HUES48 (cell line): ENCODE data around the gene EPHA1.

ENCODE experiments used
- H3K27ac ChIP-seq: one replicate; pipeline ENCODE4 v1.7.0; 2013; ENCODE audit warnings: low read depth, low read length, inconsistent platforms
- H3K27me3 ChIP-seq: 2 replicates; pipeline ENCODE4 v1.6.1; 2013; ENCODE audit warnings: mild to moderate bottlenecking, low read length; ENCODE audit not compliant: control insufficient read depth, insufficient read depth
- H3K36me3 ChIP-seq: 2 replicates; pipeline ENCODE4 v1.6.1; 2013; ENCODE audit warnings: low read length; ENCODE audit not compliant: control insufficient read depth, insufficient read depth
- H3K4me1 ChIP-seq: 2 replicates; pipeline ENCODE4 v1.6.1; 2013; ENCODE audit warnings: mild to moderate bottlenecking, low read length; ENCODE audit not compliant: control insufficient read depth, insufficient read depth
- H3K4me3 ChIP-seq: 2 replicates; pipeline ENCODE4 v1.5.1; 2013; ENCODE audit warnings: mild to moderate bottlenecking, low read depth, low read length
- H3K9ac ChIP-seq: 2 replicates; pipeline ENCODE4 v1.6.1; 2013; ENCODE audit warnings: mild to moderate bottlenecking, low read depth, low read length, moderate library complexity
- H3K9me3 ChIP-seq: 2 replicates; pipeline ENCODE4 v1.6.1; 2013; ENCODE audit warnings: low read length; ENCODE audit not compliant: control insufficient read depth, insufficient read depth

EPHA1 gene

DNA sequence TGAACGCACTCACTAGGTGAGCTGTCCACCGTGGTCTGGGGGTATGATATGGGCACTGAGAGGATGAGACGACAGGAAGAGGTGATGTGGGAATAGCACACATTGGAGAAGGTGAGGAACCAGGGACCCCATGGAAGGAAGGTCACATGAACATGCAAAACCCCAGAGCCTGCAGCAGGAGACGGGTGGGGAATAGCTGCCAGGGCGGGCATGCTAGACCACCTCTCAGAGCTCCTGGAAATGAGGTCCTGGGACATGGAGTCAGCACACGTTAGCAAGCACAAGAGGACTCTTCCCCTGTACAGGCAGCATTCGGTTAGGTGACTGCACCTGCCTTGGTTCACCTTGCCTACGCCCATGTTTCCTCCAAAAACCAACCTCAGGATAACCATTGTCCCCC, 54.3 kb downstream of the EPHA1 start:
- H3K9ac ChIP-seq, result no peak overlapping the region
- H3K9me3 ChIP-seq, result no peaks in the 10 kb centered on the region
- H3K27me3 ChIP-seq, result no peaks in the 10 kb centered on the region
- no peaks in the 10 kb centered on the region; the same call in 1 of the 2 replicates for H3K4me1 ChIP-seq
- H3K4me3 ChIP-seq, result no peak overlapping the region
- peaks cover 35% of the 10 kb centered on the region for H3K36me3 ChIP-seq
- H3K27ac ChIP-seq, result no peak overlapping the region

GRCh38 chr7:143352531-143353002, 56.1 kb downstream of the EPHA1 start:
- Histone ChIP-seq H3K27me3 (no peaks in the 10 kb centered on the region), H3K27ac (peak overlapping the region; percentile 35), H3K4me3 (no peak overlapping the region), H3K9me3 (no peaks in the 10 kb centered on the region), H3K36me3 (peaks cover 17% of the 10 kb centered on the region), H3K9ac (no peak overlapping the region), H3K4me1 (no peaks in the 10 kb centered on the region; the same call in 1 of the 2 replicates)

- Histone ChIP-seq H3K36me3 (peaks cover 10% of the 10 kb centered on the region), H3K9me3 (no peaks in the 10 kb centered on the region), H3K27ac (no peak overlapping the region), H3K4me3 (no peak overlapping the region), H3K4me1 (no peaks in the 10 kb centered on the region; the same call in 1 of the 2 replicates), H3K27me3 (peaks cover 5% of the 10 kb centered on the region), H3K9ac (no peak overlapping the region)
These were observed 57.1 kb downstream of the EPHA1 start for GRCh38 chr7:143351574-143351973.

DNA sequence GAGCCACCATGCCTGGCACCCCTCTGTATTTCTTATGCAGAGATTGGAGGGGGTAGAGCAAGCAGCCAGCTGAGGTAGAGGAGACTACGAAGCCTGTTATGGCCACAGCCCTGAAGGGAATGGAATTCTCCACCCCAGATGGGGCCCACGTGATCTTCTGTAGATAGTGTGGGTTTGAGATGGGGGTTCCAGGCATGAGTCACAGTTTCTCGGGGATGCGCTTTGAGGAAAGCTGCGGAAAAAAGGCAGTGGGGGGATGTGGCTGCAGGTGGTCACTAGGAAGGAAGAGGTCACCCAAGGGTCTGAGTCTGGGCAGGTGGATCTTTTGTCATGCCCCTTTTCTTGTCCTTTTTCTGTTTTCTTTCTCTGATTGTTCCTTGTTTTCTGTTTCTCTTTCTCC, 57.6 kb downstream of the EPHA1 start:
- no peaks in the 10 kb centered on the region for H3K9me3 ChIP-seq
- H3K27ac ChIP-seq, result no peak overlapping the region
- H3K4me3 ChIP-seq, result no peak overlapping the region
- no peaks in the 10 kb centered on the region; the same call in 1 of the 2 replicates for H3K4me1 ChIP-seq
- H3K36me3 ChIP-seq, result peaks cover 5% of the 10 kb centered on the region
- peaks cover 9% of the 10 kb centered on the region for H3K27me3 ChIP-seq
- no peak overlapping the region for H3K9ac ChIP-seq

- no peak overlapping the region for H3K27ac ChIP-seq
- H3K36me3 ChIP-seq, result no peaks in the 10 kb centered on the region
- peaks cover 4% of the 10 kb centered on the region for H3K4me1 ChIP-seq
- H3K9ac ChIP-seq, result no peak overlapping the region
- no peaks in the 10 kb centered on the region for H3K9me3 ChIP-seq
- peaks cover 9% of the 10 kb centered on the region for H3K27me3 ChIP-seq
- H3K4me3 ChIP-seq, result no peak overlapping the region
These were observed 60.7 kb downstream of the EPHA1 start for GRCh38 chr7:143347950-143348349.

- no peak overlapping the region for H3K9ac ChIP-seq
- H3K36me3 ChIP-seq, result no peaks in the 10 kb centered on the region
- no peak overlapping the region for H3K27ac ChIP-seq
- peaks cover 4% of the 10 kb centered on the region for H3K4me1 ChIP-seq
- H3K4me3 ChIP-seq, result peak overlapping the region; percentile 51; the same call in 1 of the 2 replicates
- H3K9me3 ChIP-seq, result no peaks in the 10 kb centered on the region
- peaks cover 9% of the 10 kb centered on the region for H3K27me3 ChIP-seq
These were observed 62.6 kb downstream of the EPHA1 start for GRCh38 chr7:143346018-143346417.

GRCh38 chr7:143345428-143345900, 63.2 kb downstream of the EPHA1 start:
- Histone ChIP-seq H3K4me1 (peaks cover 4% of the 10 kb centered on the region), H3K36me3 (no peaks in the 10 kb centered on the region), H3K27me3 (peaks cover 9% of the 10 kb centered on the region), H3K9ac (no peak overlapping the region), H3K27ac (peak overlapping the region; percentile 29), H3K4me3 (peak overlapping the region; percentile 51), H3K9me3 (no peaks in the 10 kb centered on the region)

- Histone ChIP-seq H3K4me1 (peaks cover 4% of the 10 kb centered on the region), H3K9me3 (no peaks in the 10 kb centered on the region), H3K9ac (no peak overlapping the region), H3K27ac (no peak overlapping the region), H3K27me3 (peaks cover 9% of the 10 kb centered on the region), H3K4me3 (no peak overlapping the region), H3K36me3 (no peaks in the 10 kb centered on the region)
These were observed 65.1 kb downstream of the EPHA1 start for GRCh38 chr7:143343596-143343995.

GRCh38 chr7:143341842-143342241, 66.8 kb downstream of the EPHA1 start:
- Histone ChIP-seq H3K9me3 (no peaks in the 10 kb centered on the region), H3K36me3 (no peaks in the 10 kb centered on the region), H3K4me1 (peaks cover 4% of the 10 kb centered on the region), H3K27ac (no peak overlapping the region), H3K4me3 (no peak overlapping the region), H3K27me3 (peaks cover 7% of the 10 kb centered on the region), H3K9ac (no peak overlapping the region)
